Measurements from ENCODE around the gene CDC42EP2.

Gene CDC42EP2

DNA sequence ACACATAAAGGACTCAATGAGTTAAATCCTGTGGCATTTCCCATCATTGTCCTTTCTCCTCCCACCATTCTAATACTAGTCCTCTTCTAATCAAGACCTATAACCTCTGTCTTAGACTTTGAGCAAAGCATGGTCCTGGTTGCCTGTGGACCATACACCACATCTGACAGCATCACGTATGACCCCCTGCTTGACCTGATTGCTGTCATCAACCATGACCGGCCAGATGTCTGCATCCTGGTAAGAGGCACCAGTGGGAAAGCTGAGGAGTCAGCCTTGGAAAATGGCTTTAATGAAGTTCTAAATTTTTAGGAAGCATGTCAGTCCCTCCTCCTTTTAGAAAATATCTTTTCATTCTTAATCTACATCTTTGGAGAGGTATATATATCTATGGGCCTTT is 27.1 kb upstream of the CDC42EP2 start:
- Histone ChIP-seq H3K9me3 (ENCODE audit: control insufficient read depth, low read length) (no peaks in the 10 kb centered on the region), H3K4me3 (ENCODE audit: low read length) (no peak overlapping the region), H3K9ac (ENCODE audit: low read length) (no peak overlapping the region), H3K27me3 (replicated peaks; ENCODE audit: control insufficient read depth, insufficient read depth, low read length) (no peaks in the 10 kb centered on the region), H3K4me1 (ENCODE audit: control insufficient read depth, insufficient read depth, low read length) (peaks cover 39% of the 10 kb centered on the region), H3K36me3 (ENCODE audit: control insufficient read depth, insufficient read depth, low read length, severe bottlenecking) (peaks cover 11% of the 10 kb centered on the region)
- no peak for DNase-seq (ENCODE audit: low read depth)

DNA sequence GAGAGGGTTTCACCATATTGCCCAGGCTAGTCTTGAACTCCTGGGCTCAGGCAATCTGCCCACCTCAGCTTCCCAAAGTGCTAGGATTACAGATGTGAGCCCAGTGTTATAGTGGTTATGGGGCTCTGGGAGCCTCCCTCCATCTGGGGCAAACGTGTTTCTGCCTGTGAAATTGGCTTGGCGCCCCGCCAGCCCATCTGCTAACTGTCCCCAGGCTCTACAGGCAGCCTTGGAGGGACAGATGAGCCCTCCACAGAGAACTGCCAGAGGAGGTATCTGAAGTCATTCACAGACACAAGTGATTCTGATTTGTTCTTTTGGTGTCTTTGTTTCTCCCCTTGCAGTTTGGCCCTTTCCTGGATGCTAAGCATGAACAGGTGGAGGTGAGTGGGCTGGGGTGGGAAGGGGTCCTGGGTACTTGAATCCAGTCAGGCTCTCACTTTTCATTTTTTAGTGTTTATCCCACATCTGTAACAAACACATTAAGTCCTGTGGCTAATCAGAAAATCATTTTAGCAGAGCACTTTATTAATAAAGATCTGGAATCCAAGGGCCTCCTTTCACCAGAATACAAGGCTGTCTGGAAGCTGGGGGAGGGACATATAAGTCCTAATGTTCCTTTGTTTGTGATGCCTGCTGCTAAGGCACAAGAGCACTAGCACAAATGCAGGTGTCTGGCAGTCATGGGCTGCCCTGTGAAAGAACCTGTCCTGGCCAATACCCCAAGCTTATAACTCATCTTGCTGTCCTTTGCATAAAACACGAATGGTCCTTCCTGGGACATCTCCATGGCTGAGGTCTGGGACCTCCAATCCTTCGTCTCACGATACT is 25.7 kb upstream of the CDC42EP2 start:
- no peaks in the 10 kb centered on the region for H3K9me3 ChIP-seq (ENCODE audit: control insufficient read depth, low read length)
- peaks cover 5% of the 10 kb centered on the region for H3K36me3 ChIP-seq (ENCODE audit: control insufficient read depth, insufficient read depth, low read length, severe bottlenecking)
- no peak overlapping the region for H3K4me3 ChIP-seq (ENCODE audit: low read length)
- no peak for DNase-seq (ENCODE audit: low read depth)
- peaks cover 49% of the 10 kb centered on the region for H3K4me1 ChIP-seq (ENCODE audit: control insufficient read depth, insufficient read depth, low read length)
- H3K27me3 ChIP-seq (replicated peaks; ENCODE audit: control insufficient read depth, insufficient read depth, low read length): no peaks in the 10 kb centered on the region
- no peak overlapping the region for H3K9ac ChIP-seq (ENCODE audit: low read length)

DNA sequence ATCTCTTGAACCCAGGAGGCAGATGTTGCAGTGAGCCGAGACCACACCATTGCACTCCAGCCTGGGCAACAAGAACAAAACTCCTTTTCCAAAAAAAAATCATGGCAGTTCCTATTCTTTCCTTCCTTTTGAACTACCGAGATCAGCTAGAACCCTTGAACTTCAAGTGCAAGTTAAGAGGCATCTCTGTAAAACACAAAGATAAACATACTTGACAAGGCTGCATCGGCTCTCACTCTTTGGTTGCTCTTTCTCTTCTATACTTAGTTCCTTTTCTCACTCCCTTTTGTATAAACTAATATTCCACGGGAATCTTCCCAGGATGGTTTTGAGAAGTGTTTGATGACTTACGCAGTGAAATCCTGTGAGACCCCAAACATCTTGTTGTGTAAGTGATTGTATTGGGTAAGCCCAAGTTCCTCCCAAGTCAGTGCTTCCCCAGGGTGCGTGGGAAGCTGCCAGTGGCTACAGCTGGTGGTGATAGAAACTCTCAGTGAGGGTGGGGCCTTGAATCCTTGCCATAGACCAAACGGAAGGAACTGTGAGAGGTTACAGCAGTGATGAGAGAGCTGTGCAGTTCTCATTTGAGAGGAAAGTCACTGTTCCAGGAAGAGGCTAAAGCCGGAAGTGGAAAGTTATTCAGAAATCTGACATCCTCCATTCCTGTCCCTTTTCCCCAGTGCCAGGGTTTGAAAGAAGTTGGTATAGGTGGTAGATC is 24.1 kb upstream of the CDC42EP2 start:
- Histone ChIP-seq H3K36me3 (ENCODE audit: control insufficient read depth, insufficient read depth, low read length, severe bottlenecking) (peaks cover 16% of the 10 kb centered on the region), H3K4me1 (ENCODE audit: control insufficient read depth, insufficient read depth, low read length) (peaks cover 53% of the 10 kb centered on the region)
- DNase-seq (ENCODE audit: low read depth): peak; percentile 99

DNA sequence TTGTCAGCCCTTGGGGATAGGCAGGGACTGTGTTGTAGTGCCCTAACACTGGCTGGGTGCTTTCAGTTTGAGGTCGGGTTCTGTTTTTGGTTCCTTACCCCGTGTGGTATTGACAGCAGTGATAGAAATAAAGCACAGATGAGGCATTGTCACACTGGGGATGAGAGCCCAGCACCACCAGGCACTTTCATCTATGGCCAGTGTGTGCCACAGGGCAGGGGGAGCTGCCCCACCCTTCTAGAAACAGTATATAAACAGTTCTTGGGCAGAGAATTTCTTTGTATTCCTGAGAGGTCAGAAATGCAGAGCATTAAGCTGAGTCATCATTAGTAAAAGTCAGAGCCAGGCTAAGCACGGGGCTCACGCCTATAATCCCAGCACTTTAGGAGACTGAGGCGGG is 23.1 kb upstream of the CDC42EP2 start:
- peak overlapping the region; percentile 68 for H3K4me3 ChIP-seq (ENCODE audit: low read length)
- H3K9ac ChIP-seq (ENCODE audit: low read length): peak overlapping the region; percentile 78
- H3K27me3 ChIP-seq (replicated peaks; ENCODE audit: control insufficient read depth, insufficient read depth, low read length): no peaks in the 10 kb centered on the region
- peak; percentile 66 for DNase-seq (ENCODE audit: low read depth)
- H3K36me3 ChIP-seq (ENCODE audit: control insufficient read depth, insufficient read depth, low read length, severe bottlenecking): peaks cover 17% of the 10 kb centered on the region
- no peaks in the 10 kb centered on the region for H3K9me3 ChIP-seq (ENCODE audit: control insufficient read depth, low read length)
- peaks cover 59% of the 10 kb centered on the region for H3K4me1 ChIP-seq (ENCODE audit: control insufficient read depth, insufficient read depth, low read length)

More for the DNA sequence above, 24.1 kb upstream of the CDC42EP2 start:
- Histone ChIP-seq H3K9ac (ENCODE audit: low read length) (peak overlapping the region; percentile 78), H3K27me3 (replicated peaks; ENCODE audit: control insufficient read depth, insufficient read depth, low read length) (no peaks in the 10 kb centered on the region), H3K9me3 (ENCODE audit: control insufficient read depth, low read length) (no peaks in the 10 kb centered on the region), H3K4me3 (ENCODE audit: low read length) (peak overlapping the region; percentile 68)

DNA sequence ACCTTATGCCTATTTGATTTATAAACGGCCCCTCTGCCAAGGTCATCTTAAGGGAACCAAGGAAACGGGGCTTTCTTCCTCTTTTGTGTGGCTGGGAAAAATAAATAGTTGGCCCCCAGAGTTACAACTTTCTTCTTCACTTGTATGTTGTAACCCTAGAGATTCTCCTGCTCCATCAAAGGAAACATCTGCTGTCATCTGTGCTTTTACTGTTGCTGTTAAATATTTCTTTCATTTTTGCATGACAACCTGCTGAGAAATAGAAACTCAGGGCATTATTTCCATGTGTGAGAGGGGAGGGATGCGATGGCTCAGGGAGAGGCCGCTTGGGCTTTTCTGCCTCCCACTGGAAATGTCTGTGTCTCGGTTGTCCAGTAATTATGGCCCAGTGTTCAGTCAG is 21.8 kb upstream of the CDC42EP2 start:
- Histone ChIP-seq H3K9ac (ENCODE audit: low read length) (peak overlapping the region; percentile 78), H3K9me3 (ENCODE audit: control insufficient read depth, low read length) (no peaks in the 10 kb centered on the region), H3K27me3 (replicated peaks; ENCODE audit: control insufficient read depth, insufficient read depth, low read length) (no peaks in the 10 kb centered on the region), H3K36me3 (ENCODE audit: control insufficient read depth, insufficient read depth, low read length, severe bottlenecking) (peaks cover 12% of the 10 kb centered on the region), H3K4me3 (ENCODE audit: low read length) (peak overlapping the region; percentile 68), H3K4me1 (ENCODE audit: control insufficient read depth, insufficient read depth, low read length) (peaks cover 71% of the 10 kb centered on the region)
- no peak for DNase-seq (ENCODE audit: low read depth)

DNA sequence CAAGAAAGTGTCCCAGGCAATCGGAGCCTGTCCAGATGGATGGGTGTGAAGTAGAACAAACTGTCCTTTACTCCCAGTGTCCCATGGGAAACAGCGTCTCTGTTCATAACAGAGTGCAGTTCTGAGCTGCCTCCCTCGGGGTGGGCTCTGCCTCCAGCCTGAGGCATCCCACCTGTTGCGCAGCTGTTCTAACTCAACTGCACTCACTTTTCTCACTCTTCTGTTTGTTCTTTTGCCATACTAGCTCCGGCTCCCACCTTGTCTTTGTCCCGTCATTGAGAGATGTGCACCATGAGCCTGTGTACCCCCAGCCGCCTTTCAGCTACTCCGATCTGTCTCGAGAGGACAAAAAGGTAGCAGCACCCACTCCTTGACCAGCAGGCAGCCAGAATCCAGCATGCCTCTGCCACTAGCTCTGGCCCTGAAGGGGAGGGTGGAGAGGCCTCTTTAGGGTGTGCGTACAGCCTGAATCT is 20.7 kb upstream of the CDC42EP2 start:
- Histone ChIP-seq H3K27me3 (replicated peaks; ENCODE audit: control insufficient read depth, insufficient read depth, low read length) (no peaks in the 10 kb centered on the region), H3K4me3 (ENCODE audit: low read length) (no peak overlapping the region), H3K36me3 (ENCODE audit: control insufficient read depth, insufficient read depth, low read length, severe bottlenecking) (peaks cover 12% of the 10 kb centered on the region), H3K9me3 (ENCODE audit: control insufficient read depth, low read length) (no peaks in the 10 kb centered on the region), H3K9ac (ENCODE audit: low read length) (no peak overlapping the region), H3K4me1 (ENCODE audit: control insufficient read depth, insufficient read depth, low read length) (peaks cover 76% of the 10 kb centered on the region)
- no peak for DNase-seq (ENCODE audit: low read depth)

DNA sequence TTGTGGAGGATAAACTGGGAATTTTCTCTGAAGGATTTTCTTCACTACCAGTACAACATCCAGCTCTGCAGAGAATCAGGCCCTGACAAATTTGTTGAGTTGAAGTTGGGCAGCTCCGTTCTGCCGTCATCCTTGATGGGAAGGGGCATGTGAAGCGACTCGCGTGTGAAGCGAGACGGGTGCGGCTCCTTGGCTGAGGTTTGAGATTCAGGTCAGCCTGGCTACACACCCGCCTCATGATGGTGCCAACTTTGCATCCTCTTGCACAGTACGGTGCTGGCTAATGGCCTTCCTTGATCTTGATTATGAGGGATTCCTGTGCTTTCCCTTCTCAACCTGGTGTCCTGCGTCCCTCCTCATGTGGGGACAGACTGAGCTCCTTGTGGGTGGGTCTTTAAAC is 19.7 kb upstream of the CDC42EP2 start:
- Histone ChIP-seq H3K9me3 (ENCODE audit: control insufficient read depth, low read length) (no peaks in the 10 kb centered on the region), H3K4me3 (ENCODE audit: low read length) (no peak overlapping the region), H3K27me3 (replicated peaks; ENCODE audit: control insufficient read depth, insufficient read depth, low read length) (no peaks in the 10 kb centered on the region), H3K9ac (ENCODE audit: low read length) (no peak overlapping the region), H3K36me3 (ENCODE audit: control insufficient read depth, insufficient read depth, low read length, severe bottlenecking) (peaks cover 12% of the 10 kb centered on the region), H3K4me1 (ENCODE audit: control insufficient read depth, insufficient read depth, low read length) (peaks cover 72% of the 10 kb centered on the region)
- no peak for DNase-seq (ENCODE audit: low read depth)

DNA sequence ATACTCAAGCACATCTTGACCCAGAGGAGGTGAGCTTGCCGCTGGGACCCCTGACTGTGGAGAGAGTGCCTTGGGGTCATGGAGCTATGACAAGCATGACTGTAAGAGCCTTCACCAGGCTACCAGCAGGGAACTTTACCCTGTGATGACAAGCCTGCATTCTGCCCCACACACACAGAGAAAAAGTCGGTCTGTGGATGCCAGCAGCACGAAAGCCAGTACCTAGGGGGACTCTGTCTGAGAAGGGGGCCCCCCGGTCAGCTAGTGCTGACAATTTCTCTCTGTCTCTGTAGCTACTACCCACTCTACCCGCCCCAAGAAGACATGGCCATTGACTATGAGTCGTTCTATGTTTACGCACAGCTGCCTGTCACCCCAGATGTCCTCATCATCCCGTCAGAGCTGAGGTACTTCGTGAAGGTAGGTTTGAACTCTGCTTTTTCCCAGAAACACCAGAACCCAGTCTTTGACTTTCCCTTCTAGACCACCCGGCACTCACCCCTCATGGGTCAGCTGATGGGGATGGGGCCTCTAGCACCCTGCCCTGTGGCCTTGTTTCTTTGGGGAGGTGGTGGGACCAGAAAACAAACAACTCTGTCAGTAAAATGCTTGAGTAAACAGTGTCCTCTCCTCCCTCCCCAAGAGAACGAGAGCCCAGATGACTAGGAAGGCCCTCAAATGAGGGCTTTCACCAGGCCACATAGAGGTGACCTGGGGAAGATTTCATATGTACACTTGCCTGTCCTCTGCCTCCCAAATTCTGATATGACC is 18.9 kb upstream of the CDC42EP2 start:
- Histone ChIP-seq H3K27me3 (replicated peaks; ENCODE audit: control insufficient read depth, insufficient read depth, low read length) (no peaks in the 10 kb centered on the region), H3K36me3 (ENCODE audit: control insufficient read depth, insufficient read depth, low read length, severe bottlenecking) (peaks cover 12% of the 10 kb centered on the region), H3K4me3 (ENCODE audit: low read length) (no peak overlapping the region), H3K9me3 (ENCODE audit: control insufficient read depth, low read length) (no peaks in the 10 kb centered on the region), H3K9ac (ENCODE audit: low read length) (no peak overlapping the region), H3K4me1 (ENCODE audit: control insufficient read depth, insufficient read depth, low read length) (peaks cover 66% of the 10 kb centered on the region)
- DNase-seq (ENCODE audit: low read depth): no peak

DNA sequence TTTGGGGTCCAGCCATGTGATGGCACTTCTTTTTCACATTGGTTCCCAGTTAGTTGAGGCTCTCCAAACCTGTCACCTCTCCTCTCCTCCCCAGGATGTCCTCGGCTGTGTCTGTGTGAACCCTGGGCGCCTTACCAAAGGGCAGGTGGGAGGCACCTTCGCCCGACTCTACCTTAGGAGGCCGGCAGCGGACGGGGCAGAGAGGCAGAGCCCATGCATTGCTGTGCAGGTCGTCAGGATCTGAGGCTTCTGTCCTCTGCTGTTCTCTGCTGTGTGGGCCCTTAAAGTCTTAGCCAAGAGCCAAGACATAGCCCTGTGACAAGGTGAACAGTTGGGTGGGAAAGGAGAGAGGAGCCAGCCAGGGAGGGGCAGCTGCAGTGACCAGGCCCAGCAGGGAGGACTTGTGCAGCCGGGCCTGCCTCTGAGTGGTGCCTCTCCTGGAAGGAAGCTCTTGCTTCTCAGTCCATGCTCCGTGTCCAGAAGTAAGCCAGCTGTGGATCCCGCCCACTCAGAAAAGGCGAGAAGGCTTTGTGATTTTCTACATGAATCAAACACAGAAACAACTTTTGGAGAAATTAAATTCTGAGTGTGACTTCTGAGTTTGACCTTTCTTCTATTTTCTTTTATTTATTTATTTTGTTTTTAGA is 17.5 kb upstream of the CDC42EP2 start:
- H3K9ac ChIP-seq (ENCODE audit: low read length): peak overlapping the region; percentile 57
- H3K4me1 ChIP-seq (ENCODE audit: control insufficient read depth, insufficient read depth, low read length): peaks cover 62% of the 10 kb centered on the region
- no peak overlapping the region for H3K4me3 ChIP-seq (ENCODE audit: low read length)
- H3K9me3 ChIP-seq (ENCODE audit: control insufficient read depth, low read length): no peaks in the 10 kb centered on the region
- H3K27me3 ChIP-seq (replicated peaks; ENCODE audit: control insufficient read depth, insufficient read depth, low read length): no peaks in the 10 kb centered on the region
- H3K36me3 ChIP-seq (ENCODE audit: control insufficient read depth, insufficient read depth, low read length, severe bottlenecking): peaks cover 12% of the 10 kb centered on the region
- DNase-seq (ENCODE audit: low read depth): no peak

DNA sequence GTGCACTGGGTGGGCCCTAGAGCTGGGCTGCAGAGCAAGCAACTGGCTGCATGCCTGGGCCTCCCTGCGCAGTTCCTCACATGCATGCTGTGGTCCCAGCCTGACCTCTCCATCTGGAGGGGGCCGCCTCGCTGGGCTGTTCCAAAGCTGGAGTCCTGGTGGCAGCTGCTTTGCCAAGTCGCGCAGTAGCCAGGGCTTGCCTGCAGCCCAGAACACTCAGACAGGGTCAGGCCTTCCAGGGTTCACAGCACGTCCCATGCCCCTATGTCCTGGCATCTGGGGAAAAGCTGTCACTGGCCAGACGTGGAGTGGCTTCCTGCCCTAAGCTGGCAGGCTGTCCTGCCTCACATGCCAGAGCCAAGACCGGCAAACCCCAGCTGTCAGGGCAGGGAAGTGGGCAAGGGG is 16.5 kb upstream of the CDC42EP2 start:
- DNase-seq (ENCODE audit: low read depth): peak; percentile 39
- no peaks in the 10 kb centered on the region for H3K27me3 ChIP-seq (replicated peaks; ENCODE audit: control insufficient read depth, insufficient read depth, low read length)
- H3K4me1 ChIP-seq (ENCODE audit: control insufficient read depth, insufficient read depth, low read length): peaks cover 56% of the 10 kb centered on the region
- H3K36me3 ChIP-seq (ENCODE audit: control insufficient read depth, insufficient read depth, low read length, severe bottlenecking): peaks cover 12% of the 10 kb centered on the region
- peak overlapping the region; percentile 39 for H3K9ac ChIP-seq (ENCODE audit: low read length)
- H3K4me3 ChIP-seq (ENCODE audit: low read length): peak overlapping the region; percentile 11
- H3K9me3 ChIP-seq (ENCODE audit: control insufficient read depth, low read length): no peaks in the 10 kb centered on the region
